ENCODE data around the gene AK1. TPM values are rescaled to one million over a fixed set of nuclear protein-coding genes. Genes with fewer than 3 reads are reported as not detected.

AK1 gene
- total and polyA plus RNA-seq, 2 of the 8 experiments (the other 6 are each of a cell fraction or from before 2014, with no cell fraction given): 37.9 to 39.2 TPM

DNA sequence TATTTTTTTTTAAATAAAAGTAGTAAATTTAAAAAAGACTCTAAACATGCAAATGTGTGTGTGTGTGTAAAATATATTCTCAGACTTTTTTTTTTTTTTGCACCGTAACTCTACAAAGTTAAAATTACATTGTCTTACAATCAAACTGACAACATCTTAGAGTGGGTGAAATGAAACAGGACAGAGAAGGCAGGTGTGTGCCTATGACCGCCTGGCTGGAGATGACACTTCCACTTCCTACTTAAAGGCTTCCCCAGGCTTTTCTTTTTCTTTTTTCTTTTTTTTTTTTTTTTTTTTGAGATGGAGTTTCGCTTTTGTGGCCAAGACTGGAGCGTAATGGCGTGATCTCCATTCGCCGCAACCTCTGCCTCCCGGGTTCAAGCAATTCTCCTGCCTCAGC is 2.7 kb upstream of the AK1 start:
- H3K56ac ChIP-seq (replicated peaks; ENCODE audit: insufficient read length, low read depth, low read length): no peak overlapping the region
- no peak overlapping the region for H3K4me3 ChIP-seq (ENCODE audit: extremely low read depth in 1 of 4, insufficient read depth in 2 of 4, low read depth in 3 of 4, low read length in 4 of 4)
- no peak overlapping the region for H3K9ac ChIP-seq (replicated peaks in 1 of 4; ENCODE audit: extremely low read depth in 1 of 4, low read depth in 3 of 4, low read length in 3 of 4)
- FAIRE-seq: no peak
- H3K27me3 ChIP-seq (replicated peaks in 1 of 4; ENCODE audit: control insufficient read depth in 3 of 4, extremely low read depth in 1 of 4, insufficient read depth in 3 of 4, low read length in 3 of 4): no peaks in the 10 kb centered on the region
- peaks cover 0 to 10% (median 7%) of the 10 kb centered on the region in 4 experiments; a peak in 6 of 7 replicates for H3K4me1 ChIP-seq (replicated peaks in 1 of 4; ENCODE audit: control insufficient read depth in 3 of 4, insufficient read depth in 4 of 4, low read length in 3 of 4)
- no peak overlapping the region for H3K18ac ChIP-seq (ENCODE audit: extremely low read depth, low read length)
- no peak overlapping the region for H3K4me2 ChIP-seq (ENCODE audit: insufficient read depth in 1 of 2, low read depth in 2 of 2, low read length in 2 of 2)
- H4K8ac ChIP-seq (ENCODE audit: extremely low read depth, insufficient read depth, low read length): no peak overlapping the region
- H3K79me1 ChIP-seq (ENCODE audit: low read depth, low read length): no peaks in the 10 kb centered on the region
- H2BK120ac ChIP-seq (replicated peaks; ENCODE audit: low read depth, low read length): no peak overlapping the region
- TF ChIP-seq, protein P1, sequence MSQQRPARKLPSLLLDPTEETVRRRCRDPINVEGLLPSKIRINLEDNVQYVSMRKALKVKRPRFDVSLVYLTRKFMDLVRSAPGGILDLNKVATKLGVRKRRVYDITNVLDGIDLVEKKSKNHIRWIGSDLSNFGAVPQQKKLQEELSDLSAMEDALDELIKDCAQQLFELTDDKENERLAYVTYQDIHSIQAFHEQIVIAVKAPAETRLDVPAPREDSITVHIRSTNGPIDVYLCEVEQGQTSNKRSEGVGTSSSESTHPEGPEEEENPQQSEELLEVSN (IDR thresholded peaks at IDR 0.05): no peak
- TF ChIP-seq JUN (IDR thresholded peaks at IDR 0.05; ENCODE audit: low read depth, low read length) (no peak), RBBP5 (IDR thresholded peaks at IDR 0.05; ENCODE audit: borderline replicate concordance, low read depth, low read length) (no peak), CBX8 (IDR thresholded peaks at IDR 0.05; ENCODE audit: borderline replicate concordance, low read depth, low read length) (no peak), HDAC2 (IDR thresholded peaks at IDR 0.05; ENCODE audit: borderline replicate concordance in 1 of 2, low read depth in 2 of 2, low read length in 2 of 2) (no peak), CHD1 (IDR thresholded peaks at IDR 0.05; ENCODE audit: low read depth, low read length) (no peak), FOSL1 (IDR thresholded peaks at IDR 0.05; ENCODE audit: insufficient read depth, low read depth, low read length) (no peak), PHF8 (conservative IDR thresholded peaks at IDR 0.05; ENCODE audit: low read depth, low read length) (no peak), RXRA (IDR thresholded peaks at IDR 0.05; ENCODE audit: insufficient read depth, low read depth, low read length) (no peak), CREB1 (IDR thresholded peaks at IDR 0.05) (no peak), NANOG (IDR thresholded peaks at IDR 0.05; ENCODE audit: insufficient read depth, low read depth, low read length, poor library complexity, severe bottlenecking) (no peak), CTBP2 (IDR thresholded peaks at IDR 0.05; ENCODE audit: borderline replicate concordance, insufficient read depth, insufficient read length, low read length) (no peak), KDM1A (IDR thresholded peaks at IDR 0.05; ENCODE audit: borderline replicate concordance, low read length) (no peak)
- H2BK20ac ChIP-seq (ENCODE audit: low read length): no peak overlapping the region
- no peak overlapping the region for H3K14ac ChIP-seq (ENCODE audit: insufficient read length)
- no peak overlapping the region for H2AK5ac ChIP-seq (ENCODE audit: low read depth, low read length)
- H2BK12ac ChIP-seq (ENCODE audit: low read depth, low read length): no peak overlapping the region
- no peak overlapping the region for H4K5ac ChIP-seq (ENCODE audit: insufficient read length, low read depth, low read length)
- H3K36me3 ChIP-seq (ENCODE audit: control insufficient read depth in 2 of 4, insufficient read depth in 4 of 4, low read length in 3 of 4): peaks cover 0 to 3% (median 0%) of the 10 kb centered on the region in 4 experiments; a peak in 2 of 8 replicates
- H3K23me2 ChIP-seq (ENCODE audit: low read depth, low read length): peaks cover 7% of the 10 kb centered on the region; the same call in 1 of the 2 replicates
- no peaks in the 10 kb centered on the region for H3K79me2 ChIP-seq (ENCODE audit: control insufficient read depth in 1 of 2, insufficient read depth in 2 of 2, low read length in 2 of 2)
- no peak overlapping the region for H3K4ac ChIP-seq (replicated peaks; ENCODE audit: insufficient read length, low read depth, low read length)
- ChIA-PET CTCF (ENCODE audit: partially characterized antibody) (interaction anchor here (0.6 to 1.7 kb wide), 2 partner anchors 12 to 76 kb away, joined by 3 to 5 read pairs; no protein-coding TSS in a partner anchor), POLR2A (ENCODE audit: partially characterized antibody) (interaction anchor here (0.6 to 8.6 kb wide), 2 partner anchors 10 to 16 kb away, joined by 3 to 91 read pairs; partner anchors contain the start of gene ST6GALNAC6)
- H2AFZ ChIP-seq (ENCODE audit: low read length): no peak overlapping the region
- WGBS, 2 experiments (ENCODE audit: extremely low coverage in 1 of 2, insufficient coverage in 1 of 2, insufficient read length in 1 of 2, insufficient replicate concordance in 2 of 2, low coverage in 1 of 2, low lambda C conversion rate in 2 of 2, missing lambda C conversion rate in 1 of 2): 91% methylated on average over 7 of the region's 8 CpGs; no CpG with 5 or more reads in 1 of the 2 experiments
- no peaks in the 10 kb centered on the region for H3K9me3 ChIP-seq (ENCODE audit: insufficient read depth in 2 of 2, low read depth in 1 of 2, low read length in 1 of 2)
- no peak for DNase-seq (ENCODE audit: low read depth in 1 of 2, low spot score in 2 of 2)
- H4K91ac ChIP-seq (replicated peaks; ENCODE audit: insufficient read length, low read length): no peak overlapping the region
- H2BK15ac ChIP-seq (ENCODE audit: low read length): no peak overlapping the region
- no peak overlapping the region for H3K27ac ChIP-seq (ENCODE audit: low read depth, low read length)
- H4K20me1 ChIP-seq (replicated peaks in 1 of 2; ENCODE audit: control insufficient read depth in 1 of 2, insufficient read depth in 2 of 2, low read length in 2 of 2): peaks cover 0 to 1% of the 10 kb centered on the region in 2 experiments
- H3K23ac ChIP-seq (ENCODE audit: insufficient read length): no peak overlapping the region
- no peak overlapping the region for H2BK5ac ChIP-seq (ENCODE audit: low read depth, low read length)

Data from H1 (cell line).